Lower lobe of right lung (tissue), 2 donors: ENCODE data around the gene KAT6B. TPM values are rescaled to one million over a fixed set of nuclear protein-coding genes. Genes with fewer than 3 reads are reported as not detected.

Experiments used
- ATAC-seq, 2 donors: fragments of 200-7000 bp; cut with Tn5 transposase; one replicate each; pipeline ENCODE4 v1.9.1; 2020 to 2022; ENCODE audit warnings: mild to moderate bottlenecking in 2 of 2, moderate library complexity in 2 of 2
- DNase-seq: peaks from one replicate; pipeline ENCODE4 v3.0.0-alpha.2; 2020
- H3K27ac ChIP-seq: fragments of 200-600 bp; one replicate; pipeline ENCODE4 v1.8.0; 2022
- H3K27me3 ChIP-seq: fragments of 200-600 bp; one replicate; pipeline ENCODE4 v1.8.0; 2022; ENCODE audit warnings: low read depth
- H3K36me3 ChIP-seq: fragments of 200-600 bp; one replicate; pipeline ENCODE4 v1.8.0; 2022; ENCODE audit warnings: mild to moderate bottlenecking
- H3K4me1 ChIP-seq: fragments of 200-600 bp; one replicate; pipeline ENCODE4 v1.8.0; 2022
- H3K4me3 ChIP-seq: fragments of 200-600 bp; one replicate; pipeline ENCODE4 v1.8.0; 2022; ENCODE audit warnings: mild to moderate bottlenecking
- H3K9me3 ChIP-seq: fragments of 200-600 bp; one replicate; pipeline ENCODE4 v1.8.0; 2022
- CTCF ChIP-seq: fragments of 200-600 bp; IDR thresholded peaks from one replicate; pipeline ENCODE4 v1.8.0; 2022; ENCODE audit warnings: antibody characterized with exemption, mild to moderate bottlenecking
- intact Hi-C: fragments of 100-400 bp; cut with DNase I; formaldehyde crosslinking; loops from one replicate; pipeline ENCODE4 v1.11.0; 2022
- total RNA-seq: library from RNA; stranded (reverse); fragmentation: NEBNext Ultra II Directional; extraction: Animal tissue kit (Norgen Biotek cat#: 25700); gene quantifications from one replicate; pipeline ENCODE4 v1.2.1, GENCODE V29; 2021
- donor health status: DM: no; HTN: yes; CAD: no; lungs with severe emphysema.

The KAT6B gene
- total RNA-seq, 1 donor from 2014 or later, result 46.3 TPM

DNA sequence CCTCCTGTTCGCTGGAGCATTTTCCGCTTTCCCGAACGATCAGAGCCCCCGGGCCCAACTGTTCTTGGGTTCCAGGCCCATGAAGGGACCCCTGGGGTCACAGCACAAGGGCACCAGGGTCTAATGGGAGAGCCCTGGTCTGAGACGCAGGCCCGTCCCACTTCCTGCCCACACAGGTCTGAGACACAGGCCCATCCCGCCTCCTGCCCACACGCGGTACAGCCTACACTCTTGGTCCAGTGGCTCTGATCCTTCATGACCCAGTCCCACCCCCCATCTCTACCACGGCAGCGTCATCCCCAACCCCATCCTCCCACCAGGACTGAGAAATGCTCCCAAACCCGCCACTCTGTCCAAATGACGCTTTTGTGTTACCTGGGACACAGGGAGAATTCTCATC, 246.3 kb downstream of the KAT6B start:
- Histone ChIP-seq H3K36me3 (no peaks in the 10 kb centered on the region), H3K27me3 (no peaks in the 10 kb centered on the region), H3K27ac (no peak overlapping the region), H3K4me1 (no peaks in the 10 kb centered on the region), H3K9me3 (no peaks in the 10 kb centered on the region), H3K4me3 (no peak overlapping the region)
- intact Hi-C loops, result no loop called here
- no peak for TF ChIP-seq CTCF
- DNase-seq, result no peak
- no peak for ATAC-seq

DNA sequence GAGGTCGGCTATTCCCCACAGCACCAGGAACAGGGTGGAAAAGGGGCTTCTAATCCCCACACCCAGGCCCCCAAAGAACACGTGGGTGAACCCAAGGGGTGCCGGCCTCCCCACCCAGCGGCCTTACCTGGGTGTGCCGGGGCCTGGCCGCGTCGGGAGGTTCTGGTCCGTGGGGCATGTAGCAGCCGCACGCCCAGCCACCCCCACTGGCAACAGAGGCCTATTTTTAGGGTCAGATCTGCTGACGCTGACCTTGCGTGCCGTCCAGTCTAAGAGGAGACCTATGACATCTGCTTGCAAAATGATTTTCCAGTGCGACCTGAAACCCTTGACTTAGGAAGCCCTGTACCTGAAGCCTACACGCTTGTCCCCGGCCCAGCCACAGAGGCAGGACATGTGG, 247.0 kb downstream of the KAT6B start:
- Histone ChIP-seq H3K27ac (no peak overlapping the region), H3K27me3 (no peaks in the 10 kb centered on the region), H3K9me3 (no peaks in the 10 kb centered on the region), H3K4me3 (no peak overlapping the region), H3K36me3 (no peaks in the 10 kb centered on the region), H3K4me1 (no peaks in the 10 kb centered on the region)
- intact Hi-C loops, result no loop called here
- no peak for TF ChIP-seq CTCF
- DNase-seq, result no peak
- ATAC-seq, result no peak

DNA sequence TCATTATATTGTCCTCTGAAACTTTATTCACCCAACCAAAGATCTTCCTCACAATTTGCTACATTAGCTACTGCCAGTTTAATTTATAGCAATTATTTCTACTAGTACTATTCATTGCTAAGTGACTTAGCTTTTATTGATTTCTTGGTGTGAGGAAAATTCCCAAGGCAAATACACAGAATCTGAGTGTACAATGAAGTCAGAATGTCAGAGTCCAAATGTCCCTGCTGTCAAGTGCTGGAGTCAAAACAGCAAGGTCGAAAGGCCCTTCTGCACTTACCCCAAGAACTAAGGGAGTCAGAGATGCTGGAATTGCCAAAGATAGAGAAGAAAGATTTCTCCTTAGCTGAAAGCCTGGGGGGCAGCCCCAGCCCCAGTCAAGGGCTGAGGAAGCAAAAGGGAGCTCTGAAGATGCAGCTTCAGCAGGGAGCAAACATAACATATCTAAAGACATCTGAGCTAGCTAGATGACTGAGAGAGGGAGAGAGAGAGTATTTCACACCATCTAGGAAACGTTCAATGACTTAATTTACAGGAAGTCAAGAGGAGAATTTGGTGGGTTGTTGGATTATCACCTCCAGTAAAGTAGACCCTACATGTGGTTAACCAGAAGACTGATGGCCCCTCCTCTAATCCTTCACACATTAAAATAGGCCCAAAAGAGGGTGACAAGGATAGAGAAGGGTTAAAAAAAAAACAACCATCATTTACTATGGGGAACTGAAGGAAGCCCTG, 248.5 kb downstream of the KAT6B start:
- Histone ChIP-seq H3K9me3 (no peaks in the 10 kb centered on the region), H3K4me3 (no peak overlapping the region), H3K27ac (no peak overlapping the region), H3K4me1 (no peaks in the 10 kb centered on the region), H3K36me3 (no peaks in the 10 kb centered on the region), H3K27me3 (no peaks in the 10 kb centered on the region)
- ATAC-seq (no peak), DNase-seq (no peak)
- intact Hi-C loops, result no loop called here
- TF ChIP-seq CTCF, result no peak

- Histone ChIP-seq H3K9me3 (no peaks in the 10 kb centered on the region), H3K4me3 (no peak overlapping the region), H3K36me3 (no peaks in the 10 kb centered on the region), H3K27me3 (no peaks in the 10 kb centered on the region), H3K27ac (no peak overlapping the region), H3K4me1 (no peaks in the 10 kb centered on the region)
- DNase-seq, result no peak
- TF ChIP-seq CTCF, result no peak
- intact Hi-C loops, result no loop called here
- ATAC-seq, result no peak
These were observed 249.9 kb downstream of the KAT6B start for GRCh38 chr10:75076348-75076747.

- intact Hi-C loops, result no loop called here
These were observed 253.2 kb downstream of the KAT6B start for GRCh38 chr10:75079436-75080083.

More at GRCh38 chr10:75079436-75080083, 253.2 kb downstream of the KAT6B start:
- DNase-seq (no peak), ATAC-seq (no peak)
- no peaks in the 10 kb centered on the region for H3K36me3 ChIP-seq
- H3K4me3 ChIP-seq, result no peak overlapping the region
- H3K27ac ChIP-seq, result no peak overlapping the region
- H3K9me3 ChIP-seq, result no peaks in the 10 kb centered on the region
- no peaks in the 10 kb centered on the region for H3K4me1 ChIP-seq
- no peak for TF ChIP-seq CTCF
- H3K27me3 ChIP-seq, result no peaks in the 10 kb centered on the region
